Stomach (tissue), 9 donors: ENCODE data around the gene SLK. TPM values are rescaled to one million over a fixed set of nuclear protein-coding genes. Genes with fewer than 3 reads are reported as not detected.

Experiments used
- DNase-seq, 2 donors: peaks; one replicate each; pipeline versions ENCODE4 v3.0.0 to v3.0.0-alpha.2; 2013 to 2019
- H3K27ac ChIP-seq, 5 donors: fragments of 200-600 bp in 4 of 5; sonication (generic) in 4 of 5; one replicate each; pipeline ENCODE4 v1.5.1; 2013 to 2019; ENCODE audit warnings: mild to moderate bottlenecking in 1 of 5, moderate library complexity in 1 of 5
- H3K27me3 ChIP-seq, 3 donors: fragments of 200-600 bp; sonication (generic); one replicate each; pipeline ENCODE4 v1.5.1; 2017 to 2019; ENCODE audit warnings: mixed run types in 1 of 3
- H3K36me3 ChIP-seq, 4 donors: fragments of 200-600 bp; sonication (generic); 1 replicate in 3 of 4; 2 replicates in 1 of 4; pipeline ENCODE4 v1.5.1; 2016 to 2019
- H3K4me1 ChIP-seq, 4 donors: fragments of 200-600 bp; sonication (generic); one replicate each; pipeline ENCODE4 v1.5.1; 2016 to 2019
- H3K4me3 ChIP-seq, 4 donors: fragments of 200-600 bp; sonication (generic) in 3 of 4; one replicate each; pipeline ENCODE4 v1.5.1; 2016 to 2019; ENCODE audit warnings: mild to moderate bottlenecking in 1 of 4
- H3K9me3 ChIP-seq, 4 donors: fragments of 200-600 bp; sonication (generic); one replicate each; pipeline ENCODE4 v1.5.1; 2016 to 2019
- CTCF ChIP-seq, 7 experiments: fragments of 450-650 bp in 4 of 7; fragments of 200-600 bp in 3 of 7; sonication (generic) in 3 of 7; IDR thresholded peaks; one replicate each; pipeline ENCODE4 v1.5.1; 2016 to 2019; ENCODE audit warnings: antibody characterized with exemption in 7 of 7, control low read depth in 2 of 7, mild to moderate bottlenecking in 1 of 7
- EP300 ChIP-seq: sonication (generic); formaldehyde crosslinking; IDR thresholded peaks from one replicate; pipeline ENCODE4 v1.6.1; 2017; ENCODE audit warnings: antibody characterized with exemption
- POLR2A ChIP-seq, 4 donors: fragments of 450-650 bp; IDR thresholded peaks; one replicate each; pipeline ENCODE4 v1.6.1; 2016; ENCODE audit warnings: antibody characterized with exemption in 4 of 4, control low read depth in 2 of 4, mild to moderate bottlenecking in 1 of 4, moderate library complexity in 1 of 4
- POLR2AphosphoS5 ChIP-seq, 3 donors: sonication (generic); formaldehyde crosslinking; IDR thresholded peaks; one replicate each; pipeline ENCODE4 v1.6.1; 2016; ENCODE audit warnings: antibody characterized with exemption in 3 of 3
- WGBS, 5 donors: extraction: QIAGEN DNeasy Blood & Tissue Kit in 3 of 5; methylation state at CpG; one replicate each; pipeline versions ENCODE4 v1.1.5 to v1.1.7; 2013 to 2018; 5-methylcytosine and 5-hydroxymethylcytosine counted together
- intact Hi-C: fragments of 100-400 bp; cut with DNase I; formaldehyde crosslinking; loops from one replicate; pipeline ENCODE4 v1.15.1; 2023; ENCODE audit warnings: low total_unique reads
- polyA plus RNA-seq, 3 donors: library from polyadenylated mRNA; stranded (reverse); fragments of 200-250 nt; gene quantifications; one replicate each; pipeline ENCODE4 v1.2.3, GENCODE V29; 2013
- total RNA-seq, 5 donors: library from RNA; depleted of rRNA; stranded (reverse); fragments of >200 nt; gene quantifications; one replicate each; pipeline versions ENCODE4 v1.1.0 to v1.2.3, GENCODE V29; 2014 to 2016
- donor health status: healthy with polysubstance abuse.
- donor health status: Bipolar disorder and iron deficiency.
- donor health status: healthy.

SLK gene
- total and polyA plus RNA-seq, 8 donors: 10.1 to 94.5 (median 47.2) TPM

GRCh38 chr10:104029521-104029860 lies 62.6 kb downstream of the SLK start:
- H3K36me3 ChIP-seq: peaks cover 12 to 90% (median 85%) of the 10 kb centered on the region in 4 donors
- 85 to 96% (median 88%) methylated on average over 6 of the region's 6 CpGs for WGBS, 5 donors
- H3K4me3 ChIP-seq: no peak overlapping the region
- intact Hi-C loops: no loop called here
- H3K4me1 ChIP-seq: no peaks in the 10 kb centered on the region
- DNase-seq: peak in 1 of 2 donors; percentile 53
- H3K27me3 ChIP-seq: no peaks in the 10 kb centered on the region
- no peak for TF ChIP-seq EP300
- no peak for TF ChIP-seq POLR2A (IDR thresholded peaks at IDR 0.05)
- TF ChIP-seq CTCF (IDR thresholded peaks at IDR 0.05): no peak
- TF ChIP-seq POLR2AphosphoS5 (IDR thresholded peaks at IDR 0.05): no peak
- no peaks in the 10 kb centered on the region for H3K9me3 ChIP-seq
- no peak overlapping the region for H3K27ac ChIP-seq

GRCh38 chr10:104031631-104032030 lies 64.7 kb downstream of the SLK start:
- H3K36me3 ChIP-seq: peaks cover 6 to 71% (median 64%) of the 10 kb centered on the region in 4 donors
- no peak overlapping the region for H3K4me3 ChIP-seq
- H3K9me3 ChIP-seq: no peaks in the 10 kb centered on the region
- 74 to 90% (median 83%) methylated on average over 2 of the region's 2 CpGs for WGBS, 5 donors
- intact Hi-C loops: no loop called here
- no peaks in the 10 kb centered on the region for H3K27me3 ChIP-seq
- no peaks in the 10 kb centered on the region for H3K4me1 ChIP-seq
- no peak for TF ChIP-seq EP300
- no peak for DNase-seq
- no peak overlapping the region for H3K27ac ChIP-seq

- intact Hi-C loops: no loop called here
- TF ChIP-seq POLR2AphosphoS5 (IDR thresholded peaks at IDR 0.05) (no peak), EP300 (no peak), POLR2A (IDR thresholded peaks at IDR 0.05) (no peak), CTCF (IDR thresholded peaks at IDR 0.05) (no peak)
- Histone ChIP-seq H3K9me3 (no peaks in the 10 kb centered on the region), H3K4me3 (no peak overlapping the region), H3K4me1 (no peaks in the 10 kb centered on the region), H3K27ac (no peak overlapping the region), H3K27me3 (no peaks in the 10 kb centered on the region), H3K36me3 (peaks cover 6 to 71% (median 58%) of the 10 kb centered on the region in 4 donors)
- DNase-seq: no peak
- WGBS, 5 donors: 67 to 89% (median 84%) methylated on average over 7 of the region's 7 CpGs
Observed at GRCh38 chr10:104032144-104032775, 65.3 kb downstream of the SLK start.

GRCh38 chr10:104033401-104033930 lies 66.5 kb downstream of the SLK start:
- Histone ChIP-seq H3K4me3 (no peak overlapping the region), H3K27ac (no peak overlapping the region), H3K4me1 (no peaks in the 10 kb centered on the region), H3K9me3 (no peaks in the 10 kb centered on the region), H3K27me3 (no peaks in the 10 kb centered on the region), H3K36me3 (peaks cover 6 to 60% (median 46%) of the 10 kb centered on the region in 4 donors)
- DNase-seq: no peak
- no peak for TF ChIP-seq EP300
- no peak for TF ChIP-seq POLR2A (IDR thresholded peaks at IDR 0.05)
- TF ChIP-seq POLR2AphosphoS5 (IDR thresholded peaks at IDR 0.05): no peak
- TF ChIP-seq CTCF (IDR thresholded peaks at IDR 0.05): no peak
- intact Hi-C loops: no loop called here
- 62 to 100% (median 79%) methylated on average over 1 to 12 of the region's 12 CpGs for WGBS, 5 donors

- Histone ChIP-seq H3K4me1 (no peaks in the 10 kb centered on the region), H3K27me3 (no peaks in the 10 kb centered on the region), H3K27ac (no peak overlapping the region), H3K4me3 (no peak overlapping the region), H3K36me3 (peaks cover 6 to 55% (median 41%) of the 10 kb centered on the region in 4 donors), H3K9me3 (no peaks in the 10 kb centered on the region)
- intact Hi-C loops: no loop called here
- DNase-seq: no peak
- 90 to 100% (median 90%) methylated on average over 1 to 11 of the region's 11 CpGs for WGBS, 5 donors
- TF ChIP-seq CTCF (IDR thresholded peaks at IDR 0.05) (no peak), EP300 (no peak)
Observed at GRCh38 chr10:104033966-104034365, 67.0 kb downstream of the SLK start.
